GM21528 (cell line): ENCODE measurements around the gene RBBP8NL.

ENCODE experiments used
- ATAC-seq: cut with Tn5 transposase; IDR thresholded peaks from one replicate; pipeline ENCODE4 v1.9.1; 2021; ENCODE audit warnings: mild to moderate bottlenecking, moderate library complexity; ENCODE audit not compliant: unreplicated experiment, low FRiP score

Gene RBBP8NL

GRCh38 chr20:62427172-62428001 is at the start of gene RBBP8NL:
TSS of gene RBBP8NL (minus strand) at chr20:62427539. CDS start at chr20:62419647, 7,892 bp downstream.
- no peak for ATAC-seq

GRCh38 chr20:62476056-62476838 is 48.9 kb upstream of the RBBP8NL start:
- ATAC-seq, result no peak

- no peak for ATAC-seq
Observed at GRCh38 chr20:62475772-62476055, 48.4 kb upstream of the RBBP8NL start, which contains the start of gene GATA5. TSS of gene GATA5 (minus strand) at chr20:62475995. CDS start at chr20:62475521, 474 bp downstream.

- ATAC-seq, result no peak
Observed at GRCh38 chr20:62475027-62475771, 47.9 kb upstream of the RBBP8NL start.

- no peak for ATAC-seq
Observed at GRCh38 chr20:62474604-62475026, 47.3 kb upstream of the RBBP8NL start.

- no peak for ATAC-seq
Observed at GRCh38 chr20:62473717-62474603, 46.6 kb upstream of the RBBP8NL start.

GRCh38 chr20:62472941-62473585 is 45.7 kb upstream of the RBBP8NL start:
- no peak for ATAC-seq

GRCh38 chr20:62472138-62472940 is 45.0 kb upstream of the RBBP8NL start:
- no peak for ATAC-seq

- no peak for ATAC-seq
Observed at GRCh38 chr20:62470459-62470858, 43.1 kb upstream of the RBBP8NL start.

- ATAC-seq, result no peak
Observed at GRCh38 chr20:62470001-62470400, 42.7 kb upstream of the RBBP8NL start.

GRCh38 chr20:62469352-62469751 is 42.0 kb upstream of the RBBP8NL start:
- ATAC-seq, result no peak

GRCh38 chr20:62466806-62467537 is 39.6 kb upstream of the RBBP8NL start:
- ATAC-seq, result no peak

GRCh38 chr20:62466072-62466760 is 38.9 kb upstream of the RBBP8NL start:
- no peak for ATAC-seq

- ATAC-seq, result no peak
Observed at GRCh38 chr20:62464990-62465389, 37.7 kb upstream of the RBBP8NL start.

- ATAC-seq, result no peak
Observed at GRCh38 chr20:62464425-62464770, 37.1 kb upstream of the RBBP8NL start.

GRCh38 chr20:62463651-62464424 is 36.5 kb upstream of the RBBP8NL start:
- no peak for ATAC-seq
